Measurements from ENCODE around the gene ABCC12. TPM values are rescaled to one million over a fixed set of nuclear protein-coding genes. Genes with fewer than 3 reads are reported as not detected.

ABCC12 gene
- total and polyA plus RNA-seq, 2 donors (not counting 3 experiments of a cell fraction or from before 2014, with no cell fraction given), result not detected

DNA sequence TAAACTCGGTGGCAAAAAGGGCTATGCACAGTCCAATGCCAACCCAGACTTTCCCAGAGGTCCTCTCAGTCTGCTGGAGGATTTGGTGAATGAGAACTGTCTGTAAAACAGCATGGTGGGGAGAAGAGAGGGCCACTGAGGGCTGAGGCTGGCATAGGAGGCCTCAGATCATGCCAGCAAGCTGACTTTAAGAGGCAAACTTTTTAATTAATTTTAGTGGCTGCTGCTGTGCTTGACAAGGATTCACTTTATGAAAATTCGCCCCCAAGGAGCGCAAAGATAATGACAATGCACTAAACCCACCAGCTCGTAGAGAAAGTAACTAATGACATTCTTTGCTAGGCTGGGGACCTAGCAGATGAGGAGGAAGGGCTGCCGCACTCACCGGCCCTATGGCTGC lies 15.0 kb downstream of the ABCC12 start:
- Histone ChIP-seq H3K4me2 (ENCODE audit: insufficient read depth, low read length) (no peak overlapping the region), H3K9me1 (replicated peaks; ENCODE audit: control insufficient read depth, extremely low read depth, insufficient read depth, low read length) (no peaks in the 10 kb centered on the region), H4K20me1 (replicated peaks; ENCODE audit: control insufficient read depth, extremely low read depth, insufficient read depth, low read length) (no peaks in the 10 kb centered on the region), H3K27ac (ENCODE audit: insufficient read depth, low read depth, low read length) (no peak overlapping the region), H3K36me3 (ENCODE audit: control insufficient read depth in 2 of 2, extremely low read depth in 1 of 2, insufficient read depth in 2 of 2, low read length in 2 of 2) (no peaks in the 10 kb centered on the region), H2AFZ (ENCODE audit: low read depth, low read length) (no peak overlapping the region), H3K79me2 (ENCODE audit: control insufficient read depth, insufficient read depth, low read length) (no peaks in the 10 kb centered on the region), H3K27me3 (ENCODE audit: control insufficient read depth in 2 of 2, insufficient read depth in 2 of 2, low read length in 2 of 2) (no peaks in the 10 kb centered on the region), H3K9me3 (replicated peaks; ENCODE audit: control insufficient read depth, insufficient read depth, low read length) (no peaks in the 10 kb centered on the region), H3K4me3 (replicated peaks in 1 of 3; ENCODE audit: insufficient read depth in 1 of 3, low read depth in 1 of 3, low read length in 3 of 3) (no peak overlapping the region), H3K9ac (replicated peaks; ENCODE audit: extremely low read depth, insufficient read depth, low read length) (no peak overlapping the region), H3K4me1 (ENCODE audit: control insufficient read depth, extremely low read depth, insufficient read depth, low read length) (no peaks in the 10 kb centered on the region)
- CTCF ChIA-PET, result interaction anchor here (1.2 to 2.2 kb wide), 2 partner anchors 24 to 86 kb away, joined by 4 to 5 read pairs; no protein-coding TSS in a partner anchor
- TF ChIP-seq JUN (IDR thresholded peaks at IDR 0.05; ENCODE audit: borderline replicate concordance, insufficient read depth, insufficient read length, low read depth), result no peak
- TF ChIP-seq, protein P1, sequence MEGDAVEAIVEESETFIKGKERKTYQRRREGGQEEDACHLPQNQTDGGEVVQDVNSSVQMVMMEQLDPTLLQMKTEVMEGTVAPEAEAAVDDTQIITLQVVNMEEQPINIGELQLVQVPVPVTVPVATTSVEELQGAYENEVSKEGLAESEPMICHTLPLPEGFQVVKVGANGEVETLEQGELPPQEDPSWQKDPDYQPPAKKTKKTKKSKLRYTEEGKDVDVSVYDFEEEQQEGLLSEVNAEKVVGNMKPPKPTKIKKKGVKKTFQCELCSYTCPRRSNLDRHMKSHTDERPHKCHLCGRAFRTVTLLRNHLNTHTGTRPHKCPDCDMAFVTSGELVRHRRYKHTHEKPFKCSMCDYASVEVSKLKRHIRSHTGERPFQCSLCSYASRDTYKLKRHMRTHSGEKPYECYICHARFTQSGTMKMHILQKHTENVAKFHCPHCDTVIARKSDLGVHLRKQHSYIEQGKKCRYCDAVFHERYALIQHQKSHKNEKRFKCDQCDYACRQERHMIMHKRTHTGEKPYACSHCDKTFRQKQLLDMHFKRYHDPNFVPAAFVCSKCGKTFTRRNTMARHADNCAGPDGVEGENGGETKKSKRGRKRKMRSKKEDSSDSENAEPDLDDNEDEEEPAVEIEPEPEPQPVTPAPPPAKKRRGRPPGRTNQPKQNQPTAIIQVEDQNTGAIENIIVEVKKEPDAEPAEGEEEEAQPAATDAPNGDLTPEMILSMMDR (IDR thresholded peaks at IDR 0.05; ENCODE audit: extremely low read depth in 1 of 2, insufficient read depth in 1 of 2, low read depth in 1 of 2, low read length in 2 of 2), result no peak
- TF ChIP-seq EZH2 (IDR thresholded peaks at IDR 0.05; ENCODE audit: borderline replicate concordance, low read depth, low read length, severe bottlenecking), result no peak
- no peak for TF ChIP-seq POLR2AphosphoS5 (IDR thresholded peaks at IDR 0.05; ENCODE audit: insufficient read depth, low read depth, low read length)
- TF ChIP-seq POLR2A (IDR thresholded peaks at IDR 0.05; ENCODE audit: low read depth, low read length), result no peak
- TF ChIP-seq, protein P2, sequence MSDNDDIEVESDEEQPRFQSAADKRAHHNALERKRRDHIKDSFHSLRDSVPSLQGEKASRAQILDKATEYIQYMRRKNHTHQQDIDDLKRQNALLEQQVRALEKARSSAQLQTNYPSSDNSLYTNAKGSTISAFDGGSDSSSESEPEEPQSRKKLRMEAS (IDR thresholded peaks at IDR 0.05; ENCODE audit: insufficient read depth, insufficient read length), result no peak
- TF ChIP-seq FOS (IDR thresholded peaks at IDR 0.05; ENCODE audit: borderline replicate concordance, insufficient read depth, low read length), result no peak
- TF ChIP-seq MYC (IDR thresholded peaks at IDR 0.05; ENCODE audit: low read depth, low read length), result no peak
- TF ChIP-seq GATA2 (IDR thresholded peaks at IDR 0.05; ENCODE audit: insufficient read depth, insufficient read length, low read depth, low read length), result no peak
- BruUV-seq (replicated peaks), result no TSS peak
- dilution Hi-C loops (cut with MboI; ENCODE audit: extremely low pct_ligation_motif_present, low sequenced_read_pairs) (no loop called here), intact Hi-C loops (cut with micrococcal nuclease) (no loop called here)
- no peak for FAIRE-seq
- no peak for DNase-seq (ENCODE audit: low read depth, low spot score)
- POLR2A ChIA-PET, result no interaction called here

All from endothelial cell of umbilical vein (primary cell).